Renal cortical epithelial cell (primary cell): ENCODE results near the gene LRBA. TPM values are rescaled to one million over a fixed set of nuclear protein-coding genes. Genes with fewer than 3 reads are reported as not detected.
"Not testable (repeated sequence)": the region's sequence is repeated elsewhere in the genome, so short reads cannot be mapped to it uniquely, and the experiment has no call there.

Experiments
- DNase-seq: peaks from one replicate; pipeline ENCODE4 v3.0.0-alpha.2; 2011; ENCODE audit warnings: low read depth
- total RNA-seq: library from RNA; depleted of rRNA; stranded (reverse); fragments of >200 nt; gene quantifications from 2 replicates; pipeline ENCODE4 v1.2.3, GENCODE V29; 2014

LRBA gene
- total RNA-seq, 1 donor from 2014 or later: 119 TPM

GRCh38 chr4:150942539-150942938, 72.5 kb downstream of the LRBA start:
- peak; percentile 43 for DNase-seq

GRCh38 chr4:150940123-150940522, 75.0 kb downstream of the LRBA start:
- no peak for DNase-seq

GRCh38 chr4:150939530-150939929, 75.6 kb downstream of the LRBA start:
- no peak for DNase-seq

GRCh38 chr4:150938873-150939499, 76.1 kb downstream of the LRBA start:
- no peak for DNase-seq

GRCh38 chr4:150938417-150938816, 76.7 kb downstream of the LRBA start:
- peak; percentile 39 for DNase-seq

GRCh38 chr4:150934022-150934421, 81.1 kb downstream of the LRBA start:
- no peak for DNase-seq

- DNase-seq: no peak
Measured at GRCh38 chr4:150931796-150932195, 83.3 kb downstream of the LRBA start.

GRCh38 chr4:150931005-150931404, 84.1 kb downstream of the LRBA start:
- DNase-seq: no peak

- no peak for DNase-seq
Measured at GRCh38 chr4:150923945-150924344, 91.1 kb downstream of the LRBA start.

GRCh38 chr4:150921486-150921885, 93.6 kb downstream of the LRBA start:
- DNase-seq: not testable (repeated sequence)

GRCh38 chr4:150918562-150918961, 96.5 kb downstream of the LRBA start:
- DNase-seq: not testable (repeated sequence)

GRCh38 chr4:150911326-150911725, 103.8 kb downstream of the LRBA start:
- DNase-seq: no peak

GRCh38 chr4:150909116-150909515, 106.0 kb downstream of the LRBA start:
- DNase-seq: no peak

GRCh38 chr4:150906987-150907633, 108.0 kb downstream of the LRBA start:
- peak; percentile 9 for DNase-seq

GRCh38 chr4:150904671-150905070, 110.4 kb downstream of the LRBA start:
- no peak for DNase-seq

- DNase-seq: no peak
Measured at GRCh38 chr4:150903603-150904002, 111.5 kb downstream of the LRBA start.

GRCh38 chr4:150896497-150896896, 118.6 kb downstream of the LRBA start:
- no peak for DNase-seq

- DNase-seq: no peak
Measured at GRCh38 chr4:150890246-150890645, 124.8 kb downstream of the LRBA start.

- DNase-seq: no peak
Measured at GRCh38 chr4:150889306-150889705, 125.8 kb downstream of the LRBA start.

- no peak for DNase-seq
Measured at GRCh38 chr4:150888625-150889024, 126.5 kb downstream of the LRBA start.

- no peak for DNase-seq
Measured at GRCh38 chr4:150888217-150888616, 126.9 kb downstream of the LRBA start.

GRCh38 chr4:150886597-150886996, 128.5 kb downstream of the LRBA start:
- DNase-seq: peak; percentile 47

- DNase-seq: no peak
Measured at GRCh38 chr4:150884625-150885024, 130.5 kb downstream of the LRBA start.

- peak; percentile 13 for DNase-seq
Measured at GRCh38 chr4:150875367-150875766, 139.7 kb downstream of the LRBA start.
